ENCODE data around the gene C10orf71.

DNA sequence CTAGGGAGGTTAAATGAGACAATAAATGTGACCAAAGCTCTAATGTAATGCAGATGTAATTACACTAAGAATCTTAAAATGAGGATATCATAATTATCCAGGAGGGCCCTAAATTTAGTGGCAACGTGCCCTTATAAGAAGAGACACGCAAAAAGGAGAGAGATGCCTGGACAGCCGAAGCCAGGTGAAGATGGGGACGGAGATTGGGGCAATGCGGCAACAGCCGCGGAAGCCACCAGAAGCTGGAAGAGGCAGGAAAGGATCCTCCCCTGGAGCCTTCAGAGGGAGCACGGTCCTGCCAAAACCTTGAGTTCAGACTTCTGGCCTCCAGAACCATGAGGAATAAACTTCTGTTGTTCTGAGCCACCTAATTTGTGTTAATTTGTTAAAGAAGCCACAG is 25.3 kb upstream of the C10orf71 start:
- TF ChIP-seq, protein P1, sequence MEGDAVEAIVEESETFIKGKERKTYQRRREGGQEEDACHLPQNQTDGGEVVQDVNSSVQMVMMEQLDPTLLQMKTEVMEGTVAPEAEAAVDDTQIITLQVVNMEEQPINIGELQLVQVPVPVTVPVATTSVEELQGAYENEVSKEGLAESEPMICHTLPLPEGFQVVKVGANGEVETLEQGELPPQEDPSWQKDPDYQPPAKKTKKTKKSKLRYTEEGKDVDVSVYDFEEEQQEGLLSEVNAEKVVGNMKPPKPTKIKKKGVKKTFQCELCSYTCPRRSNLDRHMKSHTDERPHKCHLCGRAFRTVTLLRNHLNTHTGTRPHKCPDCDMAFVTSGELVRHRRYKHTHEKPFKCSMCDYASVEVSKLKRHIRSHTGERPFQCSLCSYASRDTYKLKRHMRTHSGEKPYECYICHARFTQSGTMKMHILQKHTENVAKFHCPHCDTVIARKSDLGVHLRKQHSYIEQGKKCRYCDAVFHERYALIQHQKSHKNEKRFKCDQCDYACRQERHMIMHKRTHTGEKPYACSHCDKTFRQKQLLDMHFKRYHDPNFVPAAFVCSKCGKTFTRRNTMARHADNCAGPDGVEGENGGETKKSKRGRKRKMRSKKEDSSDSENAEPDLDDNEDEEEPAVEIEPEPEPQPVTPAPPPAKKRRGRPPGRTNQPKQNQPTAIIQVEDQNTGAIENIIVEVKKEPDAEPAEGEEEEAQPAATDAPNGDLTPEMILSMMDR (IDR thresholded peaks at IDR 0.05): no peak
- no peak for TF ChIP-seq EZH2 (IDR thresholded peaks at IDR 0.05; ENCODE audit: borderline replicate concordance, insufficient read depth, low read depth, low read length, poor library complexity, severe bottlenecking)
